Activated CD4-positive, alpha-beta T cell treated with anti-CD3 and anti-CD28 coated beads, Interleukin-2, amount 50 U/mL, for 24 hours (primary cell): ENCODE results near the gene CFAP20.

Experiments used
- DNase-seq, 2 donors: peaks; one replicate each; pipeline ENCODE4 v3.0.0-alpha.2; 2020; ENCODE audit warnings: low read depth in 1 of 2, low spot score in 1 of 2

CFAP20 gene

GRCh38 chr16:58129097-58129936 is at the start of gene CFAP20:
Gene CFAP20 (minus strand): TSS chr16:58129381. CDS start chr16:58129115, 266 bp downstream.
- DNase-seq = peak; percentile 89 to 96

- no peak for DNase-seq
These were observed 48.2 kb upstream of the CFAP20 start for GRCh38 chr16:58177353-58177710.

GRCh38 chr16:58176608-58177352 is 47.6 kb upstream of the CFAP20 start:
- DNase-seq = no peak

- no peak for DNase-seq
These were observed 41.0 kb upstream of the CFAP20 start for GRCh38 chr16:58170223-58170622.

DNA sequence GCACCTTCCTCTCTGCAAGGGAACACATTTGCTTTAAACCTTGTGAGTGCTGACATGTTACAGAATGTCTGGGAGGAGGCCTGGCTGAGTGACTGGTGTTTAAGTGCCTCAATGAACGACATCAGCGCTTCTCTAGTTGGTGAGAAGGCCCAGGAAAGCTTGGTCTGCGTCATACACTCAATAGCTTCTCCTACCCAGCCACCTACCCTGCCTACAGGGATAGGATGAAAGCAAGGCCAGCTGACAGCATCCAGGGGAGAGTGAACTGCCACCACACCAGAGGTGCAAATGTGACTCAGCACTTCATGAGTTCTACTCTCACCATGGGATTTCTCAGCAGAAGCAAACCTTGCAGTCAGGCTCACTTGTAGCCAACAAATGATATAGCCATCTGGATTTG is 31.7 kb upstream of the CFAP20 start:
- DNase-seq = no peak

DNA sequence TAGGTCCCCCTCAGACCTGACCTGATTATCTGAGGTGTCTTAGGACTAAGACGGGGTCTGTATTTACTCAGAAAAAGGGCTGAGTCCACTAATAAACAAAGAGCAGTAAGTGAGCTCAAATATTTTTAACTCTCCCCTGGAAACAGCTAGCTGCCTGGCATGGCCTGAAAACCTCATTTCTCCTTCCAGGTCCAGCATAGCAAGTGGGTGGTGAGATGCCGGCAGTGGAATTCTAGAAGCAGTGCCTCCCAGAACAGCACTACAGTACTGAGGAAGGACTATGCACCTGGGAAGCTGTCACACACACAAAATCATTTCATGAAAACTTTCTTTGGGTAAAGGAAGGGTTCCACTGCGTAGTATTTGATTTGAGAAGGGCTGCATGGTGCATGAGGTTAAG is 29.5 kb upstream of the CFAP20 start:
- DNase-seq = no peak

GRCh38 chr16:58157951-58158540 is 28.9 kb upstream of the CFAP20 start:
- no peak for DNase-seq

DNA sequence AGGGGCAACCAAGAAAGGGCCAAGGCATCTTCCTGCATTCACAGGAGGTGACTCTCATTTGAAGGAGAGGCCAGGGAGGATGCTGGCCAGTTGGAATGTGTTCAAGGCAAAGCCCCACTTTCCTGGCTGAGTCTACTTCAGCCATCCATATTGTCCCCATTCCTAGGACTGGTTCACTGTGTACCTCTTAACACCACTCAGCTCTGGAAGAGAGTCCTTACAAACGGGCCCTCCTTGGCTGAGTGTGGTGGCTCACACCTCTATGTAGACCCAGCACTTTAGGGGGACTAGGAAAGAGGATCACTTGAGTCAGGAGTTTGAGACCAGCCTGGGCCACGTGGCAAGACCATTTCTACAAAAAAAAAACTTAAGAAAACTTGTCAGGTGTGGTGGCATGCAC is 28.1 kb upstream of the CFAP20 start:
- no peak for DNase-seq

GRCh38 chr16:58155839-58156238 is 26.7 kb upstream of the CFAP20 start:
- DNase-seq = no peak

DNA sequence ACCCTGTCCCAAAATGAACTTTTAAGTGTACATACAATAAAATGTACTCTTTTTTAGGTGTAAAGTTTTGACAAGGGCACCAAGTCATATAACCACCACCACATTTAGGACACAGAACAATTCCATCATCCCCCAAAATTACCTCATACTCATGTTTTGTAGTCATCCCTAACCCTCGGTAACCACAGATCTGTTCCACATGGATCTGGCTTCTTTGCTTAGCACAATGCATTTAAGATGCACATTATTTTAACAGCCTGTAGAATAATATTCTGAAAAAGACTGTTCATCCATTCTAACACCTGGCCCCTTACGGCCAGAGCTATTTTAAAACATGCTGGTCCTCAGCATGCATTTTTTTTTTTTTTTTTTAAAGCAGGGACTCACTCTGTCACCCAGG is 25.2 kb upstream of the CFAP20 start:
- no peak for DNase-seq

GRCh38 chr16:58152246-58152868 is 23.2 kb upstream of the CFAP20 start:
- DNase-seq = no peak

DNA sequence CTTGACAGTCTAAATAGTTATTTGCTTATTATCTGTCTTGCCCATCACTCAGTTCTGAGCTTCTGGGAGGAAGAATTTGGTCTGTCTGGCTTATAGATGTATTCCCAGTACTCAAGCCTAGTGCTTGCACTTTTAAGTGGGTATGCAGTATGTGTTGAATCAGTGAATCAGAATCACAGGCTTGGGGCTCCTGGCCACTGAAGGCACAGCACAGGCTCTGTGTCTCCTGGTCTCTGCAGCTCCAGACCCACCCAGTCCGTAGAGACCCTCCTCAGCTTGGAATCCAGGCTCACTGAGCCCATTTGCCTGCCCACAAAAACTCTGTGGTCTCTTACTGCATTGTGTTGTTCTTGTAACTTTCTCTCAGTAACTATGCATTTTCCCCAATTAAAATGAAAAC is 19.3 kb upstream of the CFAP20 start:
- no peak for DNase-seq

DNA sequence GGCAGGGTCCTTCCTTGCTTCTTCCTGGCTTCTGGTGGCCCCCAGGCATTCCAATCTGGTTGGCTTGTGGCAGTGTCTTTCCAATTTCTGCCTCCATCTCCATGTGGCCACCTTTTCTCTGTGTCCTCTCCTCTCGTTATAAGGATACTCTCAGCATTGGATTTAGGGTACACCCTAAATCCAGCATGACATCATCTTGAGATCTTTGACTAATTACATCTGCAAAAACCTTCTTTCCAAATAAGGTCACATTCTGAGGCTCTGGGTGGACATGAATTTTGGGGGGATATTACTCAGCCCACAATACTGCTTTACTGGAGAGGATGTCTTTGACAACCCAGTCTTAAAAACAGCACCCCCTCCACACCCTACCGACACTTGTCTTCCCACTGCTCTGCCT is 18.9 kb upstream of the CFAP20 start:
- no peak for DNase-seq

- DNase-seq = no peak
These were observed 9.7 kb upstream of the CFAP20 start for GRCh38 chr16:58138852-58139251.

GRCh38 chr16:58137581-58137980 is 8.4 kb upstream of the CFAP20 start:
- DNase-seq = no peak

GRCh38 chr16:58128711-58129096 is 477 bp downstream of the CFAP20 start:
- DNase-seq = no peak

GRCh38 chr16:58128181-58128631 is 975 bp downstream of the CFAP20 start:
- no peak for DNase-seq

DNA sequence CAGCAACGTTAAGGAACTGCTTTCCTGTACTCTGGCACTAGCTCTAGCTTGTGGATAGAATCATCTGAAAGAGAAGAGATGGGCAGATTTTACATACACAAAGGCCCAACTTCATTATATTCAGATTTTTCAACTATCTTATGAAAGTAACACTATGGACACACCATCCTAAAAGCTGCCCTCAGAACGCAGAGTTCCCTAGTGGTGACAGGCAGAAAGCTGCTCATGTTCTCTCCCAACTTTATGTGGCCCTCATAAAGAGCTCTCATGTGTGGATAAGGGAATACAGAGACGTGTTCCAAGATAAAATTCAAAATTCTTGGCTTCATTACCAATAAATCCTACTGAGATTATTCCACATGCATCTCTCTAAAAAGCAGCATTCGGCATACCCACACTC is 1.5 kb downstream of the CFAP20 start:
- no peak for DNase-seq

DNA sequence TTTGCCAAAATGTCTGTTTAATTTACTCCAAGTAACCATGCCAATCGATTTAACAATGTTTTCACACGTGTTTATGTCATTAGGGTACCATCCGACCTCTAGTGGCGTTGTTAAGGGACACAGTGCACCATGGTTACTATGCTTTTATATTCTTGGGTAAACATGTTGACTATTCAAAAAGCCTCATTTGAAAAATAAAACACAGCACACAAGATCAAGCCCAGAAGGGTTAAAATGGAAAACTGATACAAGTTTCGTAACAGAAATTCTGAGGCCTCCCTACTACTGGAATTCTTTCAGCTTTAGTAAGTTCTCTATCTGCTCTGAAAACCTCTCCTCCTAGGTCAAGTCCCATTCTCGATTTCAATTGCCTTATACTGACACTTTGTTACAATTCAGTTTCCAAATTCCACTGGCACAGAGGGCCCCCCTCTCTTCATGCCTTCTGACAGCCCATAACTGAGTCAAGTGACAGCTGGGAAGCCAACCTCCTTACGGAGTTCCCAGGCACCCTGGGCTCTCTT is 2.1 kb downstream of the CFAP20 start:
- DNase-seq = no peak

GRCh38 chr16:58126451-58126961 is 2.7 kb downstream of the CFAP20 start:
- DNase-seq = no peak

DNA sequence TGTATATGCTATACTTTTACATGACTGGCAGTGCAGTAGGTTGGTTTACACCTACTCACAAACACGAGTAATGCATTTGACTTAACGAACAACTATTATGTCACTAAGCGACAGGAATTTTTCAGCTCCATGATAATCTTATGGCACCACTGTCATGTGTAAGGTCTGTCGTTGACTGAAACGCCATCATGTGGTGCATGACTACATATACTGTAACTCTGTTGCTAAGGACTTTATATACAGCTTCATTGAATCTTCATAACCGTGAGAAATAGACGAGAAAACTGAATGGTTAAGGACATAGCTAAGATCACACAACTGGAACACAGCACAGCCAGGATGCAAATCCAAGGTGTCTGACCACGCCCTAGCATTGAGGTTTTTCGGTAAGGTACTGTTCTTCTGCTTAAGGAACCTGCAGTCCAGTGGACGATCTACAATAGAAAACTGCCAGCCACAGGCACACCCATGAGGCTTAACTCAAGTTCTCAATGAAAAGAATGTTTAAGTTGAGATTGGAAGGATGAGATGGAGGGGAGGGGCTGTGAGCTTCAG is 3.3 kb downstream of the CFAP20 start:
- DNase-seq = no peak
